HK-2 (cell line): ENCODE results near the gene TNS4.

Experiments
- DNase-seq: peaks from one replicate; pipeline ENCODE4 v3.0.0-alpha.2; 2018; ENCODE audit not compliant: unreplicated experiment

The TNS4 gene

GRCh38 chr17:40473573-40474365 is 27.7 kb downstream of the TNS4 start:
- no peak for DNase-seq

GRCh38 chr17:40472733-40473452 is 28.5 kb downstream of the TNS4 start:
- no peak for DNase-seq

- no peak for DNase-seq
These were observed 29.3 kb downstream of the TNS4 start for GRCh38 chr17:40471846-40472732.

- no peak for DNase-seq
These were observed 30.2 kb downstream of the TNS4 start for GRCh38 chr17:40470932-40471828.

- DNase-seq: no peak
These were observed 31.4 kb downstream of the TNS4 start for GRCh38 chr17:40469805-40470675.

DNA sequence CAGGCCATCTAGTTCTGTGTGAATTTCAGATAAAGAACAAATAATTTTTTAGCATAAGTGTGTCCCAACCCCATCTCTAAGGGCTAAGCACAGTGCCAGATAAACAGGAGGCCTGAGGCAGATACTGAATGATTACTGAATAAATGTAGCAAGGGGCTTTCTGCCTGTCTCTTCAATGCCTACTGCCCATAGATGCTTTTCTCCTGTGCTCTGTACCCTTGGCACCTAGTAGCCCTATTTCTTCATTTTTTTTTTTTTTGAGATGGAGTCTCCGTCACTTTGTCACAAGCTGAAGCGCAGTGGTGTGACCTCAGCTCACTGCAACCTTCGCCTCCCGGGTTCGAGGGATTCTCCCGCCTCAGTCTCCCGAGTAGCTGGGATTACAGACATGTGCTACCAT is 32.9 kb downstream of the TNS4 start:
- DNase-seq: no peak

DNA sequence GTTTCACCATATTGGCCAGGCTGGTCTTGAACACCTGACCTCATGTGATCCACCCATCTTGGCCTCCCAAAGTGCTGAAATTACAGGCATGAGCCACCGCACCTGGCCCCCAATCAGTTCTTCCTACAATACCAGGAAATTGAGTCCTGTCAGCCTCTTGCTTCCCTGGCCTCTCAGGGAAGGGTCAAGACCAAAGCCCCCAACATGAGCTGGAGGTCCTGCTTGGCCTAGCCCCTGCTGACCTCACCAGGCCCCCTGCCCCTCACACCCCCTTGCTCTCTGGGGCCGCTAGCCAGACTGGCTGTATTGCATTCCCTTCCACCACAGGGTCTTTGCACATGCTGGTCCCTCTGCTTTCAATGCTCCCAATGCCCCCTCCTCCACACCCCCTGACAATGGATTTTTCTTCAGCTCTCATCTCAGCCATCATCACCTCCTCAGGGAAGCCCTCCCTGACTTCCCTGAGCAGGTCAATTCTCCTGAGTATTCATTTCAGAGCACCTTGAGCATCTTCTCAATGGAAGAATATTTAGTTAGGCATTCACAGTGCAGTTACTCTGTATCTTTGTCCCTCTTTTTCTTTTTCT is 34.0 kb downstream of the TNS4 start:
- DNase-seq: no peak

DNA sequence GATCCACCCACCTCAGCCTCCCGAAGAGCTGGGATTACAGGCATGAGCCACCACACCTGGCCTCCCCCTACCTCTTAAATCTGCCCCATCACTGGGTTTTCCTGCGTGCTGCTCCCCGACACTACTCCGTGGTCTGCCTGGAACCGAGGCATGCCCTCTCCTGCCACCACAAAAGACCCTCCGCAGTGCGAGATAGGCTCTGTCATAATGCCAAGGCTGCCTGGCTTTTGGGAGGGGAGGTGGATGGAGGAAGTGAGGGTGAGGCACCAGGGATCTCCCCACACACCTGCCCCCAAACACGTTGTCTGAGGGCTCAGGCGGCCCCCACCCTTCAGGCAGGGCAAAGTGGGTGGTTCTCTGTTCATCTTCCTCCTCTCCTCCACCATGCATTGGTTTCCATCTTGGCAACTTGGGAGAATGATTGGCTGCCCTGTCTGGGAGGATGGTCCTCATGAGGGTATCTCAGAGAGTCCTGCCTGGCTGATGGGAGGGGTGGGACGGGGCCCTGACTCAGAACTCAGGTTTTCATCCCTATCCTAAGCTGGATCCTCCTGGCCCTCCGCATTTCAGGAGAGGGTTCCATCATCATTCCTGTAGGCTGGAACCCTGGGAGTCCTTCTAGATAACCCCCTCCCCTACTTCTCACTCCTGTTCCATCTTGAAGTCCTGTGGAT is 35.0 kb downstream of the TNS4 start:
- no peak for DNase-seq

DNA sequence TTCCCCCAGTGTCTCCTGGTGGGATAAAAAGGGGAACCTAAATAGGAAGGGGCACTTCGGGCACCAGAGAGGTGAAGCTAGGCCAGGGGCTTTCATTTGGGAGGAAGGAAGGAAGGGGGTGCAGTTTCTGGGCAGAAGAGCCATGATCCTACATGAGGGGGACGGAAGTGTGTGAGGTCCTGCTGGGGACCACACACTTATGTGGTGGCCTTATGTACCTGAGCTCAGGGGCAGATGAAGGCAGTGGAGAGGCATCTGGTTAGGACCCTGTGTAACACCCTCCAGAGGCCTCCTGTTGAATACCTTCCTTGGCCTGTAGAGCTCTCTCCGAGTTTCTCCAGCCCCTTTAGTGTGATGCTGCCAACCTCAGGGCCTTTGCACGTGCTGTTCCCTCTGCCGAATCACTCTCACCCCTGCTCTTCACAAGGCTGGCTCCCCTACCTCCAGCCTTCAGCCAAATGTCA is 37.0 kb downstream of the TNS4 start:
- DNase-seq: no peak

- no peak for DNase-seq
These were observed 38.3 kb downstream of the TNS4 start for GRCh38 chr17:40463122-40463550.

GRCh38 chr17:40462343-40463121 is 38.9 kb downstream of the TNS4 start:
- no peak for DNase-seq

- DNase-seq: no peak
These were observed 39.6 kb downstream of the TNS4 start for GRCh38 chr17:40461732-40462342.

DNA sequence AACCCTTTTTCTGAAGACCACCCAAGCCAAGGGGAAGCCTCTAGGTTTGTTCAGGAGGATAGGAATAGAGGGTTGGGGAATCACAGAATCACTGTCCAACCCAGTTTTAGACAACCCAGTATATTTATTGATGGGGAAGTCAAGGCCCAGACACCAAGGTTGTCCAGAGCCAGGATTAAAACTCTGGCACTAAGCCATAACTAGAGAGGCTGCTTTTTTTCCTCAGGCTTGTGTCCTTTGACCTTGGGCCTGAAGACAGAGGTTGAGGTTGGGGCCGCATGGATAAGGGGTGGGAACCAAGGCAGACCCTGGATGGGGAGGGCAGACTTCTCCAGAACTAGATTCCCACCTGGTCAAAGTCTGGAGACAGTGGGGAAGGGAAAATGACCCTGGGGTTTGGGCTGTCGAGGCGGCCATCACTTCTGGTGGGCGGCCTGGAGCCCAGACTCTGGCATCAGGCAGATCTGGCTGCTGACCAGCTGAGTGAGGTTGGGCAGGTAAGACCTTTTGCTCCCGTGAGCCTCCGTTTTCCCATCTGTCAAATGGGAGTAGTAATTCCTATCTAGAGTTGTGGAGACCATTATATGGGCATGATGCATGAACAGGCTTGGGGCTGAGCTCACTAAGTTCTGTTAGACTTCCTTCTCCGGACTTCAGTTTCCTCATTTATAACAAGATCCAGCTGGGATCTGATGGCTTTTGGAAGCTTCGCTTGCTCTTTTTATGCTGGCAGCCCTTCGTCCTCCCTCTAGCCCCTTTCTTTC is 40.3 kb downstream of the TNS4 start:
- no peak for DNase-seq

GRCh38 chr17:40460604-40460967 is 40.8 kb downstream of the TNS4 start:
- DNase-seq: no peak

- no peak for DNase-seq
These were observed 41.5 kb downstream of the TNS4 start for GRCh38 chr17:40459636-40460603.

GRCh38 chr17:40458851-40459482 is 42.5 kb downstream of the TNS4 start:
- DNase-seq: no peak
